Left colon (tissue), 2 donors: ENCODE data around the gene GRK3. TPM values are rescaled to one million over a fixed set of nuclear protein-coding genes. Genes with fewer than 3 reads are reported as not detected.
"Not testable (repeated sequence)": the region's sequence is repeated elsewhere in the genome, so short reads cannot be mapped to it uniquely, and the experiment has no call there.

ENCODE experiments used
- ATAC-seq: fragments of 200-7000 bp; cut with Tn5 transposase; one replicate; pipeline ENCODE4 v1.9.1; 2020; ENCODE audit warnings: mild to moderate bottlenecking, moderate library complexity
- DNase-seq, 2 donors: peaks; one replicate each; pipeline ENCODE4 v3.0.0-alpha.2; 2020
- intact Hi-C, 2 donors: fragments of 100-400 bp; cut with DNase I in 1 of 2; cut with micrococcal nuclease in 1 of 2; formaldehyde crosslinking; loops; one replicate each; pipeline versions ENCODE4 v1.11.2 to v1.14.0; 2022; cut with DNase I, micrococcal nuclease
- total RNA-seq, 2 donors: library from RNA; stranded (reverse); fragmentation: NEBNext Ultra II Directional; extraction: Animal tissue kit (Norgen Biotek cat#: 25700); gene quantifications; one replicate each; pipeline ENCODE4 v1.2.1, GENCODE V29; 2021
- donor health status: DM: no; HTN: no; CAD: no.
- donor health status: DM: yes; HTN: yes; CAD: no.

Gene GRK3
- total RNA-seq, 2 donors from 2014 or later: 2.3 to 4.1 TPM

DNA sequence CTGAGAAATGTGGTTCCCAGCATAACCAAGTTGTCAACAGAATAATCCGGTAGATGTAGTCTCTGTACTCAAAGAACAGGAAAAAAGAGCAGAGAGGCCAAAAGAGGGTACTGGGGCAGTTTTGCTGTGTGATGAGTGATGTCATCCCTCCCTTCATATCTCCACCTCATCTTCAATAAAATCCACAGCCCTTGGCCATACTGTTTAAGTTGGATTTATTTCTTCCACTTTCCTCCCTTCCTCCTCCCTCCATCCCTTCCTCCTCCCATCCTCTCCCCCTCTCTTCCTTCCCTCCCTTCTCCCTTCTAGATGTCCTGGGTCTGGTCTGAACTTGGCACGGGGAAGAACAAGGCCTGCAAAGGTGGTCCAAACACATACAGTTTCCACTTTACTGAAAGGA lies 18.2 kb upstream of the GRK3 start:
- intact Hi-C loops: no loop called here
- no peak for DNase-seq
- no peak for ATAC-seq

GRCh38 chr22:25546751-25547150 lies 17.7 kb upstream of the GRK3 start:
- no peak for DNase-seq
- ATAC-seq: no peak
- intact Hi-C loops: no loop called here

DNA sequence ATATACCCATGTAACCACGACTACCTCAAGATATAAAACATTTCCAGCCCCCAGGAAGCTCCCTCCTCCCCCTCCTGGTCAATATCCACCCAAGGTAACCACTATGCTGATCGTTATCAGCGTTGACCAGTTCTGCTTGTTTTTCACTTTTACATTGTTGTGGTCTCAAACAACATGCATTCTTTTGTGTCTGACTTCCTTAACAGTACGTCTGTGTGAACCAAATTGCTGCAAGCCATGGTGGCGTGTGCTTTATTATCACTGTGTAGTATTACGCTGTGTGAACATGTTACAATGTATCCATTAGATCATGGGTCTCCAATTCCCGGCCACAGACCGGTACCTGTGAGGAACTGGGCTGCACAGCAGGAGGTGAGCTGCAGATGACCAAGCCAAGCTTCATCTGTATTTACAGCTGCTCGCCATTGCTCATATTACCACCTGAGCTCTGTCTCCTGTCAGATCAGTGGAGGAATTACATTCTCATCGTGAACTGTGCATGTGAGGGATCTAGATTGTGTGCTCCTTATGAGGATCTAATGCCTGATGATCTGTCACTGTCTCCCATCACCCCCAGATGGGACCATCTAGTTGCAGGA lies 15.5 kb upstream of the GRK3 start:
- DNase-seq (no peak), ATAC-seq (no peak)
- intact Hi-C loops: no loop called here

DNA sequence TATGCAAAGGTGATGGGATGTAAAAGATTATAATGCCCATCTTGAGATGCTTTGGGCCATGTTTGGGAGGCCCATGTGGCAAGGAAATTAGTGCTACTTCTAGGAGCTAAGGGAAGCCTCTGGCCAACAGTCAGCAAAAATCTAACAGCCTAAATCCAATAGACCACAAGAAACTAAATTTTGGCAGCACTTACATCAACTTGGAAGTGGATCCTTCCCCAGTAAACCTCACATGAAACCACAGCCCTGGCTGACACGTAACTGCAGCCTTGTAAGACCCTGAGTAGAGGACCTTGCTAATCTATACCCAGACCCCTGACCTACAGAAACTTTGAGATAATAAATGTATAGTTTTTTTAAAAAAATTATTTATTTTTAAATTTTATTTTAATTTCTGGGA lies 13.1 kb upstream of the GRK3 start:
- DNase-seq: no peak
- intact Hi-C loops: no loop called here
- no peak for ATAC-seq

DNA sequence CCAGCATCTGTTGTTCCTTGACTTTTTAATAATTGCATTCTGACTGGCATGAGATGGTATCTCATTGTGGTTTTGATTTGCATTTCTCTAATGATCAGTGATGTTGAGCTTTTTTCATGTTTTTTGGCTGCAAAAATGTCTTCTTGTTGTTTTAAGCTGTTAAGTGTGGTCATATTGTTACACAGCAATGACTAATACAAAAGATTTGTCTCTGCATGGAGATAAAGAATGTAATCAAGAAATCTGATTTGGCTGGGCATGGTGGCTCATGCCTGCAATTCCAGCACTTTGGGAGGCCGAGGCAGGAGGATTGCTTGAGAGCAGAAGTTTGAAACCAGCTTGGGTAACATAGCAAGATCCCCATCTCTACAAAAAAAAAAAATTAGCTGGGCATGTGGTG lies 12.1 kb upstream of the GRK3 start:
- DNase-seq, ATAC-seq, intact Hi-C loops: not testable (repeated sequence)

- no peak for ATAC-seq
- intact Hi-C loops: no loop called here
- no peak for DNase-seq
Measured at GRCh38 chr22:25553131-25553530, 11.3 kb upstream of the GRK3 start.

GRCh38 chr22:25554238-25554671 lies 10.2 kb upstream of the GRK3 start:
- intact Hi-C loops: no loop called here
- no peak for ATAC-seq
- no peak for DNase-seq

GRCh38 chr22:25554689-25555088 lies 9.8 kb upstream of the GRK3 start:
- DNase-seq (no peak), ATAC-seq (no peak)
- intact Hi-C loops: no loop called here

GRCh38 chr22:25555586-25555985 lies 8.9 kb upstream of the GRK3 start:
- ATAC-seq (no peak), DNase-seq (no peak)
- intact Hi-C loops: no loop called here

DNA sequence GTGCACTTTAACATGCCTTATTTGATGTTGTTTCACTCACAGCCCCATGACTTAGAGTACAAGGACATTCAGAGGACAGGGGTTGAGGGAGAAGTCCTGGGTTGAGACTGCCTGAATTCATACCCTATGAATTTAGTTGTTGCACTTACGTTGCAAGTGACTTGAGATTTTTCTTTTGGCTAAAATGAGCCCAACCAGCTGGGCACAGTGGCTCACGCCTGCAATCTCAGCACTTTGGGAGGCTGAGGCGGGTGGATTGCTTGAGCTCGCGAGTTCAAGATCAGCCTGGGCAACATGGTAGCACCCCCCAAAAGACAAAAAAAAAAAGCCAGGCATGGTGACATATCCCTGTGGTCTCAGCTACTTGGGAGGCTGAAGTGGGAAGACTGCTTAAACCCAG lies 7.3 kb upstream of the GRK3 start:
- ATAC-seq (no peak), DNase-seq (no peak)
- intact Hi-C loops: no loop called here

GRCh38 chr22:25558341-25558740 lies 6.1 kb upstream of the GRK3 start:
- no peak for DNase-seq
- intact Hi-C loops: no loop called here
- no peak for ATAC-seq

DNA sequence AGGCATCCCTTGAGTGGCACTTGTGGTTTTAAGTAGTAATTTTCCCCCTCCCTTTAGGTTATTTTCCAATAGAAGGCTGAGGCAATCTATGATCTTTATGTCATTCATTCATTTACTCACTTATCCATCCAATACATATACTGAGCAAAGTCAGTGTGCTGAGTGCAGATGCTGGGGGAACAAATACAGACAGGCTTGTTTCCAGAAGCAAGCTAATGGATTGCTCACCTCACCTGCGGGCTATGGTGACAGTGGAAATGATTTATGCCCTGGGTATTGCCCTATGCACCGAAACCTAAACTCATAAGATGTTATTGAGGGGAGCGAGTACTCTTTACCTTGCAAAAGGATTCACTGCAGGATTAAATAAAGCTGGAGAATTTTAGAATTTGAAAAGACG lies 4.6 kb upstream of the GRK3 start:
- not testable (repeated sequence) for ATAC-seq

GRCh38 chr22:25561182-25561581 lies 3.3 kb upstream of the GRK3 start:
- DNase-seq, intact Hi-C loops, ATAC-seq: not testable (repeated sequence)

More for the DNA sequence above, 4.6 kb upstream of the GRK3 start:
- DNase-seq, intact Hi-C loops: not testable (repeated sequence)

DNA sequence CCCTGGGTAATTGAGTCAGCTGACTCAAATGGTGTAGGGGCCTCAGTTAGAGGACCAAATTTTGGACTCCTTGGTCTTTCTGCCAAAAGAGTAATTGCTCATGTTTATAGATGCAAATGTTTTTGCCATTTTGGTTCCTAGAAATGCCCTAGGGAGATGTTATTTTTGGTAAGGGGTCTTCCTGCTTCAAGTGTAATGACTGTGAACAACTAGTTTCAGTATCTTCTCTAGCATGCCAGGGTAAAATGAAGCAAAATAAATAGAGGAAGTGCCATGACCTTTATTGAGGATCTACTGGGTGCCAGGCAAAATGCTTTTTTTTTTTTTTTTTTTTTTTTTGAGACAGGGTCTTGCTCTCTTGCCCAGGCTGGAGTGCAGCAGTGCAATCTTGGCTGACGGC lies 2.5 kb upstream of the GRK3 start:
- ATAC-seq, DNase-seq, intact Hi-C loops: not testable (repeated sequence)

DNA sequence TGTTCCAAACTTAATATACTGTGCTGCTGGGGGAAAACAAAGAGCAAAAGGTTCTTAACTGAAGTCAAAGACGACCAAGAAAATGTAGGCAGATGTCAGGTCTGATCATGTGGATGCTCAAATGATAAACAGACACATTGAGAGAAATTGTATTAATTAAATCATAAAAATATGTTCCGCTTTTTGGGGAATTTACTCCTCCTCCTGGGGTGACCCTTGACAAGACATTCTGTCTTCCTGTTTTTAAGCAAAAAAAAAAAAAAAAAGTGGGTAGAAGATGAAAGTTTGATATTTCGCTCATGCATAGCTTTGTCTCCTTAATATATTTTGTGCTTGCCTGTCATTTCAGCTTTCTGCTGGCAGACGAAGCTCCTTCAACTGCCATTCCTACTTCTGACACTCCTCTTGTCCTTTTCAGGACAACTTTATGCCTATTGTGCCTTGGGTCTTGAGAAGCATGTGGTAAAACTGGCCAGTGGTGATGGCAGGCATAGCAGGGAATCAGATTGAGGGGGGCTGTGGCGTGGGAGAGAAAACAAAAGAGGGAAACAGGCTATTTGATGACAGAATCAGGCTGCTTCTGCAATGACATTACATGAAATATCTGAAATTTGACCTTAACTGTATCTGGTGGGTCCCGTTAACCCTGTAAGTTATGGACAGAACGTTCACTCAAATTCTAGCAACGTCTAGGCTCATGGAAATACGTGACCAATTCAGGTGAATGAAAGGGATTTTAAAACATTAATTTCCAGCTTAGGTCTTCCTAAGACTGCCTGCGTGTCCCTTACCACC lies 1.3 kb upstream of the GRK3 start:
- ATAC-seq, DNase-seq, intact Hi-C loops: not testable (repeated sequence)

DNA sequence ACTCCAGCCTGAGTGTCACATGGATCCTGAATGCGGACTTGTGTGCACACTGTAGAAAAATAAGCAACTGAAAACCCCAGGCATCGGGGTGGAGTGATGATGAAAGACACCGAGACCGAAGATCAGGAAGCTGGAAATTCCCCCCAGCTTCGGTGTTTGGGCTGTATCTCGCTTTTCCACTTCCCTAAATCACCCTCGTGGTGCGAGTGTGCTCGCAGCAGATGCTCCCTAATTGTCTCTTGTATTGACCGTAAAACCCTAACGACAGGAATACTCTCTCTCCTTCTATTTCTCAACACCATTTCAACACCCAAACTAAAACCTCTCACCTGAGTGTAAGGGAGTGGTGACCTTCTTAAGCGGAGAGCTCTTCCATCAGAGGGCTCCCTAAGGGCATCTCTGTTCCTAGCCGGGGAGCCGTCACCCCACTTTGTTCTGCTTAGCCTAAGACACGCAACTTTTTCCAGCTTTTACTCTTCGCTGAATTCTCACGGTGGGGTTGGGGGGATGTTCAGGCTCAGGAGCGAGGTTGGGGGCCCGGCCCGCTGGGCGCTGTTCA lies 635 bp upstream of the GRK3 start:
- intact Hi-C loops: no loop called here
- DNase-seq (peak in 1 of 2 donors; percentile 18), ATAC-seq (peak; percentile 30)

- ATAC-seq (peak; percentile 53), DNase-seq (peak in 1 of 2 donors; percentile 49)
- intact Hi-C loops: no loop called here
Measured at GRCh38 chr22:25564979-25565677, 653 bp downstream of the GRK3 start.

DNA sequence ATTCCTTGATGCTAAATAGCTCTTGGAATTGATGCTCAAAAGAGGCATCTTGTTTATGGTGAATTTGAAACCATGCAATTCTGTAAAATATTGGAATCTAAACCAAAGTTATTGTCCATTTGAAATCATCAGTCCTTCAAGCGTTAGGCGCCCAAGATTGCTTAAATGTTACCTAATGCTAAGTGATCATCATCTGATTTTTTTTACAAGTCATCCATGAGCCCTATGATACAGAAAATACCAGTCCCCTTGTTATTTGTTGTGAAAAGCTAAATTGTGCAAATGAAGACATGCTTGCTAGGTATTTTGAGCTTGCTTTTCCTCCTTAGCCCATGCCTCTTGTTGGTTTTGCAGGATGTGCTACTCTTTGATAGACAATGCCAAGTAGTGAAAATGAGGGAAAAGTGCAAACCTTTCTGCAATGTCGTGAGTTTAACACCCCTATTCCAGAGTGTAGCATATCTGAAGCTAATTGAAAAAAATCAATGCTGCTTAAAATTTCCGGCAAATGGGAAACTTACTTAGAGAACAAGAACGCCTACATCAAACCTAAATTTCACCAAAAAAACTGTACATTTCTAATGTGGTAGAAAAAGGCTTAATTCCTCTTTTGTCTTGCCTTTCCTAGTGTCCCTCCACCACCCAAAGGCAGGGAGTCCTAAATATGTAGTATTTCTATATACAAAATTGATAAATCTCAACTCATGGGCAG lies 1.9 kb downstream of the GRK3 start:
- intact Hi-C loops: no loop called here
- DNase-seq: no peak
- no peak for ATAC-seq

DNA sequence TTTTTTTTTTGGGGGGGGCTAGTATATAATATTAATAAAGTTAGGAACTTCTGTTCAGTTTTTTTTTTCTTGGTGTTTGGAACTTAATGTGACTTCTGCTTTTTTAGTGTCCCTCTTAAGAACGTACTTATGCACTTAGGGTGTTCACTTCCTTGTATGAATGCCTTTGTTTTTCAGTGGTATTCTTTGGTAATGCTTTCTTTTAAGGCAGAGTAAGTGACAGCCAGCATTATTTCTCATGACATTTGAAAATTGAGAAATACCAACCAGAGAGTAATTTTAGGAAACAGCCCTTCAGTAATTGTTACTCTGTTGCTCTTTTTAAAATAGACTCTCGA lies 2.4 kb downstream of the GRK3 start:
- intact Hi-C loops: no loop called here
- ATAC-seq: no peak

More for the DNA sequence above, 2.4 kb downstream of the GRK3 start:
- no peak for DNase-seq
